Measurements from ENCODE around the gene PACS1. TPM values are rescaled to one million over a fixed set of nuclear protein-coding genes. Genes with fewer than 3 reads are reported as not detected.
A peak's percentile ranks its signal among the peaks of the same experiment; 100 is the strongest.

The PACS1 gene
- total RNA-seq, 1 experiment from 2014 or later: 33.5 TPM

DNA sequence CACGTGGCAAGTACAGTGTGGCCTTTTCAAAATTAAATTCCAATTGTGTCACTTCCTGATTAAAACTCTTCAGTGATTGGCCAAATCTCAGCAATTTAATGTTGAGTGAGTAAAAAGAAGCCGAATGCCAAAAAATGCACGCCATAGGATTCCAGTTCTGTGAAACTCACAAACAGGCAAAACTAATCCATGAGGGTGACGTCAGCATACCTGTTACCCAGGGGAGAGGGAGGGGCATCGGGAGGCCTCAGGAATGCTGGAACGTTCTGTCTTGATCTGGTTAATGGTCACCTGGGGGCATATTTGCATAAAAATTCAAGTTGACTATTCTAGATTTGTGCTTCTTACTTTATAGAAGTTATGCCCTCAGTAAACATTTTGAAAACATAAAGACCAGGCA is 158.4 kb downstream of the PACS1 start:
- no peak for DNase-seq (ENCODE audit: unreplicated experiment)
- BruUV-seq (replicated peaks): no TSS peak
- POLR2A ChIA-PET: no interaction called here
- TF ChIP-seq, protein P1, sequence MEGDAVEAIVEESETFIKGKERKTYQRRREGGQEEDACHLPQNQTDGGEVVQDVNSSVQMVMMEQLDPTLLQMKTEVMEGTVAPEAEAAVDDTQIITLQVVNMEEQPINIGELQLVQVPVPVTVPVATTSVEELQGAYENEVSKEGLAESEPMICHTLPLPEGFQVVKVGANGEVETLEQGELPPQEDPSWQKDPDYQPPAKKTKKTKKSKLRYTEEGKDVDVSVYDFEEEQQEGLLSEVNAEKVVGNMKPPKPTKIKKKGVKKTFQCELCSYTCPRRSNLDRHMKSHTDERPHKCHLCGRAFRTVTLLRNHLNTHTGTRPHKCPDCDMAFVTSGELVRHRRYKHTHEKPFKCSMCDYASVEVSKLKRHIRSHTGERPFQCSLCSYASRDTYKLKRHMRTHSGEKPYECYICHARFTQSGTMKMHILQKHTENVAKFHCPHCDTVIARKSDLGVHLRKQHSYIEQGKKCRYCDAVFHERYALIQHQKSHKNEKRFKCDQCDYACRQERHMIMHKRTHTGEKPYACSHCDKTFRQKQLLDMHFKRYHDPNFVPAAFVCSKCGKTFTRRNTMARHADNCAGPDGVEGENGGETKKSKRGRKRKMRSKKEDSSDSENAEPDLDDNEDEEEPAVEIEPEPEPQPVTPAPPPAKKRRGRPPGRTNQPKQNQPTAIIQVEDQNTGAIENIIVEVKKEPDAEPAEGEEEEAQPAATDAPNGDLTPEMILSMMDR (IDR thresholded peaks at IDR 0.05; ENCODE audit: unreplicated experiment): no peak
- intact Hi-C loops (cut with micrococcal nuclease): no loop called here
- Mint-ChIP-seq H3K36me3 (ENCODE audit: insufficient read depth, unreplicated experiment) (peaks cover 20% of the 10 kb centered on the region), H3K4me3 (ENCODE audit: unreplicated experiment) (no peak overlapping the region), H3K27me3 (ENCODE audit: insufficient read depth, unreplicated experiment) (no peaks in the 10 kb centered on the region), H3K4me1 (ENCODE audit: insufficient read depth, unreplicated experiment) (no peaks in the 10 kb centered on the region), H3K27ac (ENCODE audit: low read depth, unreplicated experiment) (peak overlapping the region; percentile 18), H3K9me3 (ENCODE audit: unreplicated experiment) (no peaks in the 10 kb centered on the region)
- CTCF ChIA-PET: interaction anchor here (0.8 kb wide), 1 partner anchor 30 kb away, joined by 5 read pairs; no protein-coding TSS in a partner anchor

DNA sequence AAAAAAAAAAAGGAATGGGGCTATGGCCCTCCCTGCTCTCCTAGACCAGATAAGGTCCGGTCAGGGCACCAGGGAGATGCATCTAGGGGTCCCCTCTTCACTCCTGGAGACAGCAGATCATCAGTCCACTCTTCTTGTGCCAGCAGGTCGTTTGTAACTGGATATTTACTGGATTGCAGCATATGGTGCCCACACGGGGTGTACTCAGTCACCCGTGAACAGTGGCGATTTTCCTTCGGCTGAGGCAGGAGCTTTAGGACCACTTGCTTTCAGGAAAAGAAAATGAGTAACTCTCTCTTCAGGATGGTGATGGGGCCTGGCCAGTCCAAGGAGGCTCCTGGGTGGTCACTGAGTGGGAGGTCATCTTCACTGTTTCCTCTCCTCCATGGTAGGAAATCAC is 160.1 kb downstream of the PACS1 start:
- Mint-ChIP-seq H3K9me3 (ENCODE audit: unreplicated experiment) (no peaks in the 10 kb centered on the region), H3K4me3 (ENCODE audit: unreplicated experiment) (no peak overlapping the region), H3K27me3 (ENCODE audit: insufficient read depth, unreplicated experiment) (no peaks in the 10 kb centered on the region), H3K4me1 (ENCODE audit: insufficient read depth, unreplicated experiment) (no peaks in the 10 kb centered on the region), H3K27ac (ENCODE audit: low read depth, unreplicated experiment) (peak overlapping the region; percentile 8), H3K36me3 (ENCODE audit: insufficient read depth, unreplicated experiment) (peaks cover 34% of the 10 kb centered on the region)
- CTCF ChIA-PET: interaction anchor here (0.7 kb wide), 1 partner anchor 238 kb away, joined by 3 read pairs; no protein-coding TSS in a partner anchor
- POLR2A ChIA-PET: interaction anchor here (1.0 kb wide), 1 partner anchor 16 kb away, joined by 4 read pairs; no protein-coding TSS in a partner anchor
- no peak for DNase-seq (ENCODE audit: unreplicated experiment)
- intact Hi-C loops (cut with micrococcal nuclease): no loop called here
- no TSS peak for BruUV-seq (replicated peaks)
- TF ChIP-seq, protein P1 (IDR thresholded peaks at IDR 0.05; ENCODE audit: unreplicated experiment): no peak

DNA sequence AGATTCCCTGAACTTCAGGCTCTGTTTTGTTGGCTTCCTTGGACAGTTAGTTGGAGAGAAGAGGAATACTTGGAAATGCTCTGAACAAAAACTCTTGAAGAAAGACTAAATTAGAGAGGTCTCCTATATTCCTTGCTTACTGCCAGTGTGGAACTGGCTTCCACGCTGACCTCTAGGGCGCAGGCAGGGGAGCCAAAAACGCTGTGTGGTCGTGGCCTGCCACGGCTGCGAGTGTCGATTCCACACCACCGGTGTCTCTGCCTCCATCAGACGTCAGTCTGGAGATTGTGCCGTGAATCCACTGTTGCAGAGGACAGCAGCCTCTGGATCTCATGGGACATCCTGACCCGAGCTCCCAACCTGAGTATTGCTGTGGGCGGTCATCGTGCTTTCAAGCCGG is 160.9 kb downstream of the PACS1 start:
- H3K4me3 Mint-ChIP-seq (ENCODE audit: unreplicated experiment): no peak overlapping the region
- H3K27me3 Mint-ChIP-seq (ENCODE audit: insufficient read depth, unreplicated experiment): no peaks in the 10 kb centered on the region
- no peak overlapping the region for H3K27ac Mint-ChIP-seq (ENCODE audit: low read depth, unreplicated experiment)
- intact Hi-C loops (cut with micrococcal nuclease): no loop called here
- ChIA-PET CTCF (interaction anchor here (0.7 kb wide), 1 partner anchor 8 kb away, joined by 3 read pairs; no protein-coding TSS in a partner anchor), POLR2A (interaction anchor here (1.0 kb wide), 1 partner anchor 15 kb away, joined by 4 read pairs; no protein-coding TSS in a partner anchor)
- H3K9me3 Mint-ChIP-seq (ENCODE audit: unreplicated experiment): no peaks in the 10 kb centered on the region
- DNase-seq (ENCODE audit: unreplicated experiment): no peak
- TF ChIP-seq, protein P1 (IDR thresholded peaks at IDR 0.05; ENCODE audit: unreplicated experiment): no peak
- no peaks in the 10 kb centered on the region for H3K4me1 Mint-ChIP-seq (ENCODE audit: insufficient read depth, unreplicated experiment)
- H3K36me3 Mint-ChIP-seq (ENCODE audit: insufficient read depth, unreplicated experiment): peaks cover 42% of the 10 kb centered on the region
- no TSS peak for BruUV-seq (replicated peaks)

DNA sequence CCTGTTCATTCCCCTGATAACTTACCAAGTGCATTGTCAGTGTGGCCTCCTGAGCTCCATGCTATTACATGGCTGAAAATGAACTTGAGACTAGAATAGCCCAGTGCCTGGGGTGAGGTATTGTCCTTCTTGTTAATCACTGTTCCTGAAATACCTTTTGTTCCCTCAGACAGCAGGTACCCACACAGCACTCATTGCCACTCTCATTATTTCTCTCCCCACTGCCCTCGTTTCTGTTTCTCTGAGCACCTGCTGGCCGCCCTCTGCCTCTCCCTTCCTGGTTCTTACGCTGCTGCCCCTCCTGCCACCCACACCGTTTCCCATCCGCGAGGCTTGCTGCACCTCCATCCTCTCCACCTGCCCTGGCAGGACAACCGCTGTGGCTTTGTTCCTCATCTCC is 161.5 kb downstream of the PACS1 start:
- peaks cover 47% of the 10 kb centered on the region for H3K36me3 Mint-ChIP-seq (ENCODE audit: insufficient read depth, unreplicated experiment)
- no peak for DNase-seq (ENCODE audit: unreplicated experiment)
- H3K27ac Mint-ChIP-seq (ENCODE audit: low read depth, unreplicated experiment): no peak overlapping the region
- CTCF ChIA-PET: no interaction called here
- H3K9me3 Mint-ChIP-seq (ENCODE audit: unreplicated experiment): no peaks in the 10 kb centered on the region
- H3K4me1 Mint-ChIP-seq (ENCODE audit: insufficient read depth, unreplicated experiment): no peaks in the 10 kb centered on the region
- no peaks in the 10 kb centered on the region for H3K27me3 Mint-ChIP-seq (ENCODE audit: insufficient read depth, unreplicated experiment)
- TF ChIP-seq, protein P1 (IDR thresholded peaks at IDR 0.05; ENCODE audit: unreplicated experiment): no peak
- no peak overlapping the region for H3K4me3 Mint-ChIP-seq (ENCODE audit: unreplicated experiment)
- no TSS peak for BruUV-seq (replicated peaks)
- POLR2A ChIA-PET: no interaction called here
- intact Hi-C loops (cut with micrococcal nuclease): no loop called here

Data from MCF 10A (cell line).